ENCODE data around the gene OSBPL6.

The OSBPL6 gene

DNA sequence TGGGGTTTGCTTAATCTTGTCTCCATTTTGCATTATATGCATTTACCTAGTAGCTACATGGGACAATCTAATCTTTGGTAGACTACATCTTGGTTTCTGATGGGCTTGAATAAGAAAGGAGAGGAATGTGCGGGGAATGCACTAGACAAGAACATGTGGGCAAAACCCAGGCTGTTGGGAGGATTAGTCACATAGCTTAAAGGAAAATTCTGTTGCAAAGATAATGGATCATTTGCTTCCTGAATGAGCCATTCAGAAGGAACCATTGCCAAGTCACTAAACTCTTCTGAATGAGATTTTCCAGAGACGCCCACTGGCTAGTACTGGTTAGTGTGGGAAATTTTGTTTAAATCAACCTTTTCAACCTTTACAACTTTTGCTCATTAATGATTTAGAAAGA, 84.8 kb downstream of the OSBPL6 start:
- no peaks in the 10 kb centered on the region for H3K36me3 ChIP-seq (ENCODE audit: control insufficient read depth, insufficient read depth, low read length)
- H3K9me3 ChIP-seq (ENCODE audit: control insufficient read depth, low read length), result no peaks in the 10 kb centered on the region
- peak overlapping the region; percentile 16 for H3K27ac ChIP-seq (ENCODE audit: insufficient read depth, low read depth, low read length, poor library complexity, severe bottlenecking)
- no peaks in the 10 kb centered on the region for H3K27me3 ChIP-seq (ENCODE audit: control insufficient read depth, insufficient read depth, low read length, poor library complexity, severe bottlenecking)
- H3K4me1 ChIP-seq (ENCODE audit: control insufficient read depth, insufficient read depth, low read length), result peaks cover 20% of the 10 kb centered on the region
- no peak overlapping the region for H3K4me3 ChIP-seq (ENCODE audit: insufficient read depth, low read depth, low read length)
- 93 to 97% methylated on average over 1 of the region's 2 CpGs for WGBS, 2 experiments

DNA sequence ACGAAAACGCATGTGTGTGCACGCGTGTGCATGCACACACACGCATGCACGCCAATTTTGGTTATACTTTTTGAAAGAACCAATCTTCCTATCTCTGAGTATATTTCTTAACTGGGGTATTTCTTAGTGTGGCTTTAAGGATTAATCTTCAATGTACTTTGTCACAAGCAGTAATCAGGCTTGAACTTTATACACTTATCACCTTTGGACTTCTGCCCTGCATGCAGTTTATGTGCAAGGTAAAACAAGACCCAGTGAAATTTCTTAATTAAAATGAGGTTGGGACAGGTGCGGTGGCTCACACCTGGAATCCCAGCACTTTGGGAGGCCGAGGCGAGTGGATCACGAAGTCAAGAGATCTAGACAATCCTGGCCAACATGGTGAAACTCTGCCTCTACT, 85.3 kb downstream of the OSBPL6 start:
- Histone ChIP-seq H3K27ac (ENCODE audit: insufficient read depth, low read depth, low read length, poor library complexity, severe bottlenecking) (peak overlapping the region; percentile 16), H3K27me3 (ENCODE audit: control insufficient read depth, insufficient read depth, low read length, poor library complexity, severe bottlenecking) (no peaks in the 10 kb centered on the region), H3K9me3 (ENCODE audit: control insufficient read depth, low read length) (no peaks in the 10 kb centered on the region), H3K4me3 (ENCODE audit: insufficient read depth, low read depth, low read length) (no peak overlapping the region), H3K4me1 (ENCODE audit: control insufficient read depth, insufficient read depth, low read length) (peaks cover 20% of the 10 kb centered on the region), H3K36me3 (ENCODE audit: control insufficient read depth, insufficient read depth, low read length) (no peaks in the 10 kb centered on the region)
- WGBS, 2 experiments, result 96% methylated on average over 10 of the region's 10 CpGs

DNA sequence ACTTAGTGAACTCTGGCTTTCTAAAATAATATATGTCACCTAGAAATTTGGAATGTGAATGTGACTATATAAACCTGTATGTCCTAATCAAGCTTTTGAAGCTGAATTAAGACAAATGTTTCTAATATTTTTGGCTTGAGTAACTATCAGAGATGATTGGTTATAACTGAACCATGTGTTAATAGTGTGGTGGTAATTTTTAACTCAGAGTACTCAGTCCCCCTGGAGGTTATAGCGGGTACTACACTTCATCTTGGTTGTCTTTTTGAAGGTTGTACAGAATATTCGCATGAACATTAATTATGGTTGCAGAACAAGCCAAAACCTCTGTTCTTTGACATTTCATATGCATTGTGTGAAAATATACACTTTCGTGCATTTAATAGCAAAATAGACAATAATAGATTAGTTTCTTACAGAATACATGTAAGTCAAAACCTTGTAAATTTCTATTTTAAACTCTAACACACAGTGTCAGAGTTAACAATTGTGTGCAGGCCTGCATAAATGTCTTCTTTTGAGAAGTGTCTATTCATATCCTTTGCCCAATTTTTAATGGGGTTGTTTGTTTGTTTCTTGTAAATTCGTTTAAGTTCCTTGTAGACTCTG, 86.0 kb downstream of the OSBPL6 start:
- WGBS, 2 experiments, result 66% methylated on average over 3 to 4 of the region's 4 CpGs
- Histone ChIP-seq H3K27me3 (ENCODE audit: control insufficient read depth, insufficient read depth, low read length, poor library complexity, severe bottlenecking) (no peaks in the 10 kb centered on the region), H3K36me3 (ENCODE audit: control insufficient read depth, insufficient read depth, low read length) (no peaks in the 10 kb centered on the region), H3K4me1 (ENCODE audit: control insufficient read depth, insufficient read depth, low read length) (peaks cover 20% of the 10 kb centered on the region), H3K4me3 (ENCODE audit: insufficient read depth, low read depth, low read length) (no peak overlapping the region), H3K27ac (ENCODE audit: insufficient read depth, low read depth, low read length, poor library complexity, severe bottlenecking) (no peak overlapping the region), H3K9me3 (ENCODE audit: control insufficient read depth, low read length) (no peaks in the 10 kb centered on the region)

DNA sequence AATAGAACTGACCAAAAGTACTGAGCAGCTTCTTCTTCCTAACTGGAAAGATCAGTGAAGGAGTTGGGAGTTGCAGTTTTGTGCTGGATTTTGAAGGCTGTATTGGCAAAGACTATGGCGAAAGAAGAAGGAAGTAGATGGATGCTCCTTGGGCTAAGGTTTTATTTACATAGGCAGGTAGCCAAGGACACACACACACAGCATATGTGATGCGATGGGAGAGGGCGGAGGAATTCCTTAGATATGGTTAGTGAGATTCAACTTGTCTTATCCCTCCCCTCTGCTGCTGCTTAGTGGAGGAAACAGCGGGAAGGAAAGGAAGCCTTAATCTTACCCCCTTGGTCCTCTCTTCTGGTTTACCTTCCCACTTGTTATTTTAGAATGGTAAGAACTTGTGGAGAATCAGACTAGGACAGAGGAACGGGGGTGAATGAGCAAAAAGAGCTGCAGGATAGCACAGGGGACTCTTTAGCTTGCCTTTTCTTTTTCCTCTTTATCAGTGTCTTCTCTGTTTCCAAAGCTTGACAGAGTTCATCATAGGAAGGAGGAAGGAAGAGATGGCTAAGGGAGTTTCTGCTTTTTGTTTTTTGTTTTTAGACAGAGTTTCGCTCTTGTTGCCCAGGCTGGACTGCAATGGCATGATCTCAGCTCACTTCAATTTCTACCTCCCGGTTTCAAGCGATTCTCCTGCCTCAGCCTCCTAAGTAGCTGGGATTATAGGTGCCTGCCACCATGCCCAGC, 87.9 kb downstream of the OSBPL6 start:
- H3K36me3 ChIP-seq (ENCODE audit: control insufficient read depth, insufficient read depth, low read length), result no peaks in the 10 kb centered on the region
- no peak overlapping the region for H3K4me3 ChIP-seq (ENCODE audit: insufficient read depth, low read depth, low read length)
- no peak overlapping the region for H3K27ac ChIP-seq (ENCODE audit: insufficient read depth, low read depth, low read length, poor library complexity, severe bottlenecking)
- H3K27me3 ChIP-seq (ENCODE audit: control insufficient read depth, insufficient read depth, low read length, poor library complexity, severe bottlenecking), result no peaks in the 10 kb centered on the region
- H3K9me3 ChIP-seq (ENCODE audit: control insufficient read depth, low read length), result no peaks in the 10 kb centered on the region
- WGBS, 2 experiments, result 78 to 85% methylated on average over 7 to 8 of the region's 8 CpGs
- H3K4me1 ChIP-seq (ENCODE audit: control insufficient read depth, insufficient read depth, low read length), result peaks cover 18% of the 10 kb centered on the region

DNA sequence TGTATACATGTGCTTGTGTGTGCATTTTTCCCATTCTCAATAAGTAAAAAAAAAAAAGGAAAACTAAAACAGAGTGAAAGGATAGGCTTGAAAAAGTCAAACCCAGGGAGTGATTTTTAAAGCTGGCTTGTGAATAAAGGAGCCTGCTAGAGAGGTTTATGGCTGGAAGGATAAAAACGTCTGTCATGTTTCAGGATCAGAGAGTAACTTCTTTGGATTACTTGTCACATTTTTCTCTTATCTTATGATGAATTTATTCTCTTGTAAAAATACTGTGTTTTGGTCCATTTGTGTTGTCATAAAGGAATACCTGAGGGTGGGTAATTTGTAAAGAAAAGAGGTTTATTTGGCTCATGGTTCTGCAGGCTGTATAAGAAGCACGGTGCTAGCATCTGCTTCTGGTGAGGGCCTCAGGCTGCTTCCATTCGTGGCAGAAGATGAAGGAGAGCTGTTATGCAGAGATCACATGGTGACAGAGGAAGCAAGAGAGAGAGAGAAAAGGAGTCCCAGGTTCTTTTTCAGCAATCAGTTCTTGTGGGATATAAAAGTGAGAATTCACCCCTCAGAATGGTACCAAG, 89.1 kb downstream of the OSBPL6 start:
- Histone ChIP-seq H3K36me3 (ENCODE audit: control insufficient read depth, insufficient read depth, low read length) (no peaks in the 10 kb centered on the region), H3K9me3 (ENCODE audit: control insufficient read depth, low read length) (no peaks in the 10 kb centered on the region), H3K27ac (ENCODE audit: insufficient read depth, low read depth, low read length, poor library complexity, severe bottlenecking) (no peak overlapping the region), H3K27me3 (ENCODE audit: control insufficient read depth, insufficient read depth, low read length, poor library complexity, severe bottlenecking) (no peaks in the 10 kb centered on the region), H3K4me1 (ENCODE audit: control insufficient read depth, insufficient read depth, low read length) (peaks cover 7% of the 10 kb centered on the region), H3K4me3 (ENCODE audit: insufficient read depth, low read depth, low read length) (no peak overlapping the region)
- 91 to 94% methylated on average over 3 of the region's 3 CpGs for whole genome bisulfite sequencing, 2 experiments

DNA sequence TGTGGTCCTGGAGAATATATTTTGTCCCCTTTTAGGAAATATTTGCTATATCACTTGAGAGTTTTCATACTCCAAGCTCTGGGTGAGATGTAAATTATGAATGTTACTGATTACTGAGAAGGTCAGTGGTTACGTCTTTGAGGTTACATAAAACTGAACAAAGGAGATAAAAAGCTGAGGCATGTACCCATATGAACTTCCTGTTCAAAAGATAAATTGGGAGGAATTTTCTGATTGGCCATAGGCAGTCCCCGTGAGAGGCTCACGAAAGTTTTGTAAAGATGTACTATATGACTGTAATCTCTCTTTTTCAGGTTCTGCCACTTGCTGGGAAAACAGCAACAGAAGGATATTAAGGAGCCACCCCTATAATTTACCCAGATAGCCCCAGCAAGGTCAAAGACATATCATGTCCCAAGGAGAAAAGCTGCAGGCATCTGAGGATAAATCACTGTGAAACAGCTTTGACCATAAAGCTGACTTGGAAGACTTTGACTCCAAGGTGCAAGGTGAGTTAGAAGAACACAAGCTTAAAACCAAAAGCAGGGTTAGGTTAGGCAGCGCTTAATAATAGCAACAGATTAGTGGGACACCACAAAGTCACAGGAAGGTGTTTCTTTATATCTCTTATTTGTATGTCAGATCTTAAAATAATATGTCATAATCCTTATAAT, 90.4 kb downstream of the OSBPL6 start:
- no peaks in the 10 kb centered on the region for H3K4me1 ChIP-seq (ENCODE audit: control insufficient read depth, insufficient read depth, low read length)
- no peaks in the 10 kb centered on the region for H3K27me3 ChIP-seq (ENCODE audit: control insufficient read depth, insufficient read depth, low read length, poor library complexity, severe bottlenecking)
- no peak overlapping the region for H3K27ac ChIP-seq (ENCODE audit: insufficient read depth, low read depth, low read length, poor library complexity, severe bottlenecking)
- no peaks in the 10 kb centered on the region for H3K9me3 ChIP-seq (ENCODE audit: control insufficient read depth, low read length)
- no peaks in the 10 kb centered on the region for H3K36me3 ChIP-seq (ENCODE audit: control insufficient read depth, insufficient read depth, low read length)
- WGBS, 2 experiments, result 95 to 98% methylated on average over 4 of the region's 4 CpGs
- no peak overlapping the region for H3K4me3 ChIP-seq (ENCODE audit: insufficient read depth, low read depth, low read length)

DNA sequence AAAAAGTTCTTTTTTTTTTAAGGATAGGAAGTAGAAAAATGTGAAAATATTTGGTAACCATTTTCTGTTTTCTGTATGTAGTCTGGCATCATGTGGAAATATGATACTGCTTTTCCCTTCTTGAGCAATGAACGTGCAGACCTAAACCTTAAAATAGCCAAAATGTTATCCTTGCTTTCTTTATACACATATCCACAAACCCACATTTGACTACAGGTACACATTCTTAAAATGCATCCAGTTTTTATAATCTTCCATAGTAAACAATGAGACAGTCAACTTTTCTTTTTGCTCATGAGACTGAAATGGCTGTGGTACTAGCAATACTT, 90.9 kb downstream of the OSBPL6 start:
- no peaks in the 10 kb centered on the region for H3K4me1 ChIP-seq (ENCODE audit: control insufficient read depth, insufficient read depth, low read length)
- no peak overlapping the region for H3K27ac ChIP-seq (ENCODE audit: insufficient read depth, low read depth, low read length, poor library complexity, severe bottlenecking)
- H3K9me3 ChIP-seq (ENCODE audit: control insufficient read depth, low read length), result no peaks in the 10 kb centered on the region
- H3K4me3 ChIP-seq (ENCODE audit: insufficient read depth, low read depth, low read length), result no peak overlapping the region
- no peaks in the 10 kb centered on the region for H3K27me3 ChIP-seq (ENCODE audit: control insufficient read depth, insufficient read depth, low read length, poor library complexity, severe bottlenecking)
- no peaks in the 10 kb centered on the region for H3K36me3 ChIP-seq (ENCODE audit: control insufficient read depth, insufficient read depth, low read length)
- 89 to 96% methylated on average over 1 of the region's 1 CpG for WGBS, 2 experiments

DNA sequence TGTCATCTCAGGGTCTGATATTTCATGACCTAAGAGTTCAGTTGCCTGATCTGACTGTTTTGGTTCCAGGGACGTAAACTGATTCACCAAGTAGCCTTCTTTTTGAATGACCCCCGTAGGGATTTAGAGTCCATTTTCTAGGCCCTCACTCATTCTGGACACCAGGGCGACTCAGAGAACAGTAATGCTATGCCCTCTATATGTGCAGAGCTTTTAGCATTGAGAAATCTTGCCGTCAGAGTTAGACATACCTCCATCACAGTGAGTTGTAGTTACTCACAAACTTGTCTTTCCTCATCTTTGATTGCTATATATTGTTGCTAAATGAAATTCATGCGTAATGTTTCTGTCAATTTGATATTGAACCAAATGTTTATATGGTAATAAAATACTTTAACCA, 92.3 kb downstream of the OSBPL6 start:
- Histone ChIP-seq H3K36me3 (ENCODE audit: control insufficient read depth, insufficient read depth, low read length) (no peaks in the 10 kb centered on the region), H3K27ac (ENCODE audit: insufficient read depth, low read depth, low read length, poor library complexity, severe bottlenecking) (no peak overlapping the region), H3K9me3 (ENCODE audit: control insufficient read depth, low read length) (no peaks in the 10 kb centered on the region), H3K4me3 (ENCODE audit: insufficient read depth, low read depth, low read length) (no peak overlapping the region), H3K27me3 (ENCODE audit: control insufficient read depth, insufficient read depth, low read length, poor library complexity, severe bottlenecking) (no peaks in the 10 kb centered on the region), H3K4me1 (ENCODE audit: control insufficient read depth, insufficient read depth, low read length) (no peaks in the 10 kb centered on the region)
- 96 to 98% methylated on average over 4 of the region's 5 CpGs for WGBS, 2 experiments

DNA sequence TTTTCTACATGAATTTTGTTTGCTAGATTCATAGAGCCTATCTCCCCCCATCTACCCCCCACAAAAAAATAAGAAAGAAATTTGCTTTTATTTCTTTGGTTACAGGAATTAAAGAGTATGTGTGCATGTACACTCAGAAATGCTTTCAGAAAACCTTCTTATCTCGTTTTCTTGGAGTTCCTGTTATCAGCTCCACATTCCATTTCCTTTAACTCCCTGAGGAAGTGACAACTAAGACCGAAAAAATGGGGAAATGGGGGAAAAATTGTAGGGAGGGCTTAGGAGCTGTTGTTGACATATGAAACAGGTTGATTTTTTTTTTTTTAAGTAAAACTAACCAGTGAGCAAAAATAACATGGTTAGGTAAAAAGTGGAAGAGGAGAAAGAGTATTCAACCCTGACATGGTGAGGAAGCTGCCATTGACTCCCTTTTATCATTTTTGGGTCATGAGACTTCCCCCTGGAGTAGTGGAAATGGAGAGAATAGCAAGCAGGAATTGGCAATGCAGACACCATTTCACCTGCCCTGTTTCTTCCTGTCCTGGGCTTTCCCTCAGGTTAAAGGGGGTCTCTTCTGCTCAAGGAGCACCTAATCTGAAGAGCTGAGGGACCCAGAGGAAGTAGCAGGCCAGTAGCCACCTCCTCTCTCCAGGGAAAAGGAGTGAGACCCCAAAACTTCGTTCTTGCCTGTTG, 93.5 kb downstream of the OSBPL6 start:
- no peak overlapping the region for H3K4me3 ChIP-seq (ENCODE audit: insufficient read depth, low read depth, low read length)
- WGBS, 2 experiments, result 85 to 90% methylated on average over 3 of the region's 3 CpGs
- H3K27ac ChIP-seq (ENCODE audit: insufficient read depth, low read depth, low read length, poor library complexity, severe bottlenecking), result no peak overlapping the region
- H3K36me3 ChIP-seq (ENCODE audit: control insufficient read depth, insufficient read depth, low read length), result no peaks in the 10 kb centered on the region
- H3K4me1 ChIP-seq (ENCODE audit: control insufficient read depth, insufficient read depth, low read length), result no peaks in the 10 kb centered on the region
- H3K9me3 ChIP-seq (ENCODE audit: control insufficient read depth, low read length), result no peaks in the 10 kb centered on the region
- H3K27me3 ChIP-seq (ENCODE audit: control insufficient read depth, insufficient read depth, low read length, poor library complexity, severe bottlenecking), result no peaks in the 10 kb centered on the region

DNA sequence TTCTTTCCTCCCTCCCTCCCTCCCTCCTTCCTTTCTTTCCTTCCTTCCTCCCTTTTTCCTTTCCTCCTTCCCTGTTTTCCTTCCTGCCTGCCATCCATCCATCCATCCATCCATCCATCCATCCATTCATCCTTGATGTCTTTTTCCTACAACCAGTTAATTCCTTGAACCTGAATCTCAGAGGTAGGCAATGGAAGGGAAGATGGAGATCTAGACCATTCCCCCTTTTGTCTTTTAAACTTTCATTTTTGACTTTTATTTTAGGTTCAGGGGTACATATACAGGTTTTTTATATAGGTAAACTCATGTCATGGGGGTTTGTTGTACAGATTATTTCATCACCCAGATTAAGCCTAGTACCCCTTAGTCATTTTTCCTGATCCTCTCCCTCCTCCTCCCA, 97.4 kb downstream of the OSBPL6 start:
- no peak overlapping the region for H3K4me3 ChIP-seq (ENCODE audit: insufficient read depth, low read depth, low read length)
- H3K9me3 ChIP-seq (ENCODE audit: control insufficient read depth, low read length), result no peaks in the 10 kb centered on the region
- H3K27me3 ChIP-seq (ENCODE audit: control insufficient read depth, insufficient read depth, low read length, poor library complexity, severe bottlenecking), result no peaks in the 10 kb centered on the region
- no peaks in the 10 kb centered on the region for H3K4me1 ChIP-seq (ENCODE audit: control insufficient read depth, insufficient read depth, low read length)
- no peaks in the 10 kb centered on the region for H3K36me3 ChIP-seq (ENCODE audit: control insufficient read depth, insufficient read depth, low read length)
- no peak overlapping the region for H3K27ac ChIP-seq (ENCODE audit: insufficient read depth, low read depth, low read length, poor library complexity, severe bottlenecking)
